Gastroesophageal sphincter (tissue), 3 donors: ENCODE results near the gene CLDN4.

Source experiments
- CTCF ChIP-seq, 4 experiments: fragments of 200-600 bp in 2 of 4; fragments of 450-650 bp in 2 of 4; sonication (generic) in 1 of 4; IDR thresholded peaks; one replicate each; pipeline ENCODE4 v1.5.1; 2017 to 2019; ENCODE audit warnings: antibody characterized with exemption in 4 of 4, mild to moderate bottlenecking in 2 of 4, moderate library complexity in 2 of 4
- EP300 ChIP-seq: sonication (generic); formaldehyde crosslinking; IDR thresholded peaks from one replicate; pipeline ENCODE4 v1.6.1; 2017; ENCODE audit warnings: antibody characterized with exemption, mild to moderate bottlenecking
- POLR2A ChIP-seq, 2 donors: fragments of 450-650 bp; IDR thresholded peaks; one replicate each; pipeline ENCODE4 v1.6.1; 2017; ENCODE audit warnings: antibody characterized with exemption in 2 of 2, mild to moderate bottlenecking in 2 of 2, moderate library complexity in 1 of 2
- POLR2AphosphoS5 ChIP-seq: sonication (generic); formaldehyde crosslinking; IDR thresholded peaks from one replicate; pipeline ENCODE4 v1.6.1; 2017; ENCODE audit warnings: antibody characterized with exemption

- TF ChIP-seq CTCF (IDR thresholded peaks at IDR 0.05) = peak; percentile 75 to 88 (median 76)
- TF ChIP-seq POLR2A (IDR thresholded peaks at IDR 0.05) = no peak
- no peak for TF ChIP-seq POLR2AphosphoS5
- TF ChIP-seq EP300 = no peak
Observed at GRCh38 chr7:73811760-73812168, 19.0 kb upstream of the CLDN4 start.
